Mesenchymal stem cell (in vitro differentiated cells and primary cell): ENCODE results near the gene TSACC.

Experiments
- DNase-seq: peaks from one replicate; pipeline ENCODE4 v3.0.0-alpha.2; 2013
- H2AFZ ChIP-seq: one replicate; pipeline ENCODE4 v1.6.1; 2013; ENCODE audit warnings: low read depth, mild to moderate bottlenecking, control low read depth, inconsistent platforms, low read length, moderate library complexity
- H2AK5ac ChIP-seq: 2 replicates; pipeline ENCODE4 v1.6.1; 2013; ENCODE audit warnings: low read length, moderate library complexity, mild to moderate bottlenecking, inconsistent platforms; ENCODE audit not compliant: severe bottlenecking
- H2BK120ac ChIP-seq: one replicate; pipeline ENCODE4 v1.6.1; 2013; ENCODE audit warnings: low read depth, mild to moderate bottlenecking, inconsistent platforms, low read length, moderate library complexity
- H2BK12ac ChIP-seq, 2 experiments: one replicate each; pipeline ENCODE4 v1.6.1; 2013; ENCODE audit warnings: inconsistent platforms in 2 of 2, low read length in 2 of 2, mild to moderate bottlenecking in 2 of 2, moderate library complexity in 2 of 2, control low read depth in 1 of 2
- H2BK15ac ChIP-seq: one replicate; pipeline ENCODE4 v1.6.1; 2013; ENCODE audit warnings: mild to moderate bottlenecking, low read depth, inconsistent platforms; ENCODE audit not compliant: poor library complexity, severe bottlenecking
- H2BK5ac ChIP-seq: 2 replicates; pipeline ENCODE4 v1.6.1; 2013; ENCODE audit warnings: low read depth, mild to moderate bottlenecking, low read length, control low read depth, inconsistent platforms; ENCODE audit not compliant: poor library complexity, severe bottlenecking
- H3K14ac ChIP-seq, 2 experiments: one replicate each; pipeline ENCODE4 v1.6.1; 2013; ENCODE audit warnings: inconsistent platforms in 2 of 2, low read length in 2 of 2, control low read depth in 1 of 2, mild to moderate bottlenecking in 1 of 2, moderate library complexity in 1 of 2
- H3K18ac ChIP-seq, 2 experiments: one replicate each; pipeline ENCODE4 v1.6.1; 2013; ENCODE audit warnings: inconsistent platforms in 2 of 2, low read length in 2 of 2, control low read depth in 1 of 2, low read depth in 1 of 2, mild to moderate bottlenecking in 1 of 2
- H3K23ac ChIP-seq, 2 experiments: one replicate each; pipeline ENCODE4 v1.6.1; 2013; ENCODE audit warnings: inconsistent platforms in 2 of 2, low read length in 2 of 2, mild to moderate bottlenecking in 2 of 2, moderate library complexity in 2 of 2, control low read depth in 1 of 2
- H3K27ac ChIP-seq: 2 replicates; pipeline ENCODE4 v1.5.1; 2013; ENCODE audit warnings: mild to moderate bottlenecking, moderate library complexity, low read length, control low read depth, inconsistent platforms; ENCODE audit not compliant: poor library complexity, severe bottlenecking
- H3K27me3 ChIP-seq, 2 experiments: 2 replicates each; pipeline versions ENCODE4 v1.6.1 to v1.7.0; 2013; ENCODE audit warnings: low read length in 2 of 2, mild to moderate bottlenecking in 2 of 2, moderate library complexity in 2 of 2, control low read depth in 1 of 2, inconsistent platforms in 1 of 2; ENCODE audit not compliant: control insufficient read depth in 1 of 2, insufficient read depth in 1 of 2
- H3K36me3 ChIP-seq, 2 experiments: 2 replicates each; pipeline versions ENCODE4 v1.6.1 to v1.7.0; 2013; ENCODE audit warnings: low read length in 2 of 2, control low read depth in 1 of 2, inconsistent platforms in 1 of 2, low read depth in 1 of 2, mild to moderate bottlenecking in 1 of 2; ENCODE audit not compliant: insufficient read depth in 2 of 2, control insufficient read depth in 1 of 2
- H3K4ac ChIP-seq, 2 experiments: one replicate each; pipeline ENCODE4 v1.6.1; 2013; ENCODE audit warnings: inconsistent platforms in 2 of 2, low read length in 2 of 2, mild to moderate bottlenecking in 2 of 2, moderate library complexity in 2 of 2, control low read depth in 1 of 2, low read depth in 1 of 2
- H3K4me1 ChIP-seq: 2 replicates; pipeline ENCODE4 v1.6.1; 2013; ENCODE audit warnings: low read depth, low read length, control low read depth; ENCODE audit not compliant: control insufficient read depth, insufficient read depth
- H3K4me2 ChIP-seq: 2 replicates; pipeline ENCODE4 v1.6.1; 2013; ENCODE audit warnings: low read length, mild to moderate bottlenecking, inconsistent platforms; ENCODE audit not compliant: poor library complexity, severe bottlenecking
- H3K4me3 ChIP-seq, 2 experiments: 2 replicates each; pipeline versions ENCODE4 v1.5.1 to v1.7.0; 2013; ENCODE audit warnings: low read length in 2 of 2, mild to moderate bottlenecking in 2 of 2, control low read depth in 1 of 2, low read depth in 1 of 2; ENCODE audit not compliant: insufficient read depth in 1 of 2
- H3K79me1 ChIP-seq: replicated peaks from 2 replicates; pipeline ENCODE4 v1.6.1; 2013; ENCODE audit warnings: mild to moderate bottlenecking, control low read depth, low read length, inconsistent platforms; ENCODE audit not compliant: poor library complexity, severe bottlenecking
- H3K9ac ChIP-seq: 2 replicates; pipeline ENCODE4 v1.7.0; 2013; ENCODE audit warnings: mild to moderate bottlenecking, low read length, moderate library complexity
- H3K9me3 ChIP-seq: 2 replicates; pipeline ENCODE4 v1.7.0; 2013; ENCODE audit warnings: mild to moderate bottlenecking, low read length; ENCODE audit not compliant: control insufficient read depth
- H4K8ac ChIP-seq: one replicate; pipeline ENCODE4 v1.6.1; 2013; ENCODE audit warnings: inconsistent platforms, mild to moderate bottlenecking, low read length, moderate library complexity
- H4K91ac ChIP-seq: one replicate; pipeline ENCODE4 v1.6.1; 2013; ENCODE audit warnings: mild to moderate bottlenecking, low read length, inconsistent platforms
- WGBS: methylation state at CpG from one replicate; pipeline ENCODE4 v1.1.7; 2013; ENCODE audit warnings: mixed read lengths; 5-methylcytosine and 5-hydroxymethylcytosine counted together

Gene TSACC

GRCh38 chr1:156390469-156391365 is 52.4 kb downstream of the TSACC start:
- Histone ChIP-seq H4K8ac (no peak overlapping the region), H2BK5ac (no peak overlapping the region)
- WGBS, result 62% methylated on average over 20 of the region's 20 CpGs

GRCh38 chr1:156391366-156391677 is 53.0 kb downstream of the TSACC start:
- no peak overlapping the region for H3K9ac ChIP-seq
- no peak overlapping the region for H2BK5ac ChIP-seq
- H4K91ac ChIP-seq, result no peak overlapping the region
- no peak overlapping the region for H3K4ac ChIP-seq
- H3K4me2 ChIP-seq, result no peak overlapping the region
- no peak overlapping the region for H3K4me3 ChIP-seq
- WGBS, result 80% methylated on average over 11 of the region's 11 CpGs
- no peak overlapping the region for H2AFZ ChIP-seq
- H3K27ac ChIP-seq, result no peak overlapping the region
- H3K14ac ChIP-seq, result peak overlapping the region in 1 of 2 experiments; percentile 18
- no peak overlapping the region for H2BK120ac ChIP-seq
- no peak overlapping the region for H3K18ac ChIP-seq
- H3K23ac ChIP-seq, result no peak overlapping the region
- no peak overlapping the region for H2BK12ac ChIP-seq
- H2BK15ac ChIP-seq, result no peak overlapping the region
- peaks cover 7% of the 10 kb centered on the region for H3K4me1 ChIP-seq
- no peak overlapping the region for H2AK5ac ChIP-seq
- H3K9me3 ChIP-seq, result no peaks in the 10 kb centered on the region
- no peaks in the 10 kb centered on the region for H3K79me1 ChIP-seq
- DNase-seq, result no peak
- no peak overlapping the region for H4K8ac ChIP-seq
- H3K27me3 ChIP-seq, result peaks cover 61 to 78% of the 10 kb centered on the region in 2 experiments
- no peaks in the 10 kb centered on the region for H3K36me3 ChIP-seq

More at GRCh38 chr1:156390469-156391365, 52.4 kb downstream of the TSACC start:
- no peak overlapping the region for H3K4me2 ChIP-seq
- no peak overlapping the region for H2BK15ac ChIP-seq
- no peaks in the 10 kb centered on the region for H3K9me3 ChIP-seq
- H3K14ac ChIP-seq, result no peak overlapping the region
- H3K9ac ChIP-seq, result no peak overlapping the region
- no peak for DNase-seq
- no peak overlapping the region for H2AK5ac ChIP-seq
- no peak overlapping the region for H2AFZ ChIP-seq
- H3K23ac ChIP-seq, result no peak overlapping the region
- no peak overlapping the region for H4K91ac ChIP-seq
- H3K36me3 ChIP-seq, result no peaks in the 10 kb centered on the region
- H3K18ac ChIP-seq, result no peak overlapping the region
- no peaks in the 10 kb centered on the region for H3K79me1 ChIP-seq
- peaks cover 7% of the 10 kb centered on the region for H3K4me1 ChIP-seq
- H3K4me3 ChIP-seq, result no peak overlapping the region
- no peak overlapping the region for H3K4ac ChIP-seq
- H3K27ac ChIP-seq, result no peak overlapping the region
- H3K27me3 ChIP-seq, result peaks cover 67 to 79% of the 10 kb centered on the region in 2 experiments
- H2BK12ac ChIP-seq, result no peak overlapping the region
- no peak overlapping the region for H2BK120ac ChIP-seq

DNA sequence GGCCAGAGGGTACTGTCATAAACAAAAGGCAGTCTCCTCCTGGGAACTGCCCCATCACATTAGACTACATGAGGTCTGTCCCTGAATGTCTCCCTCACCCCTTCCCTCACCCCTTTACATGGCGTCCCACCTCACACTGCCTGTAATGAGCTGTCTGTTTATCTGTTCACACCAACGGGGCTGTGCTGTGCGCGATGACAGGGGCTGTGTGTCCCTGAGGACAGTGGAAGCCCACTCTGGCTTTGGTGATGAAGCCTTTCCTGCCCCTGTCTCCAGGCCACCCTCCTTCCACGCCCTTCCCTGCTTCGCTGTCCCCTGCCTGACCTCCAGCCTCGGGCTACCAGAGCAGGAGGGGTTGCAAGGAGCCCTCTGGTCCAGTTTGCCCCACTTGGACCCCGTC is 53.4 kb downstream of the TSACC start:
- H4K91ac ChIP-seq, result no peak overlapping the region
- H3K4ac ChIP-seq, result no peak overlapping the region
- H2AK5ac ChIP-seq, result no peak overlapping the region
- H3K14ac ChIP-seq, result no peak overlapping the region
- peaks cover 57 to 74% of the 10 kb centered on the region in 2 experiments for H3K27me3 ChIP-seq
- DNase-seq, result no peak
- no peak overlapping the region for H3K23ac ChIP-seq
- no peak overlapping the region for H3K18ac ChIP-seq
- no peak overlapping the region for H2BK15ac ChIP-seq
- H2BK12ac ChIP-seq, result no peak overlapping the region
- no peak overlapping the region for H3K4me2 ChIP-seq
- no peaks in the 10 kb centered on the region for H3K79me1 ChIP-seq
- H2AFZ ChIP-seq, result no peak overlapping the region
- H2BK5ac ChIP-seq, result no peak overlapping the region
- peaks cover 7% of the 10 kb centered on the region for H3K4me1 ChIP-seq
- H3K9me3 ChIP-seq, result no peaks in the 10 kb centered on the region
- no peak overlapping the region for H3K4me3 ChIP-seq
- no peak overlapping the region for H3K9ac ChIP-seq
- 61% methylated on average over 8 of the region's 8 CpGs for WGBS
- H2BK120ac ChIP-seq, result no peak overlapping the region
- no peak overlapping the region for H3K27ac ChIP-seq
- H3K36me3 ChIP-seq, result no peaks in the 10 kb centered on the region
- H4K8ac ChIP-seq, result no peak overlapping the region

DNA sequence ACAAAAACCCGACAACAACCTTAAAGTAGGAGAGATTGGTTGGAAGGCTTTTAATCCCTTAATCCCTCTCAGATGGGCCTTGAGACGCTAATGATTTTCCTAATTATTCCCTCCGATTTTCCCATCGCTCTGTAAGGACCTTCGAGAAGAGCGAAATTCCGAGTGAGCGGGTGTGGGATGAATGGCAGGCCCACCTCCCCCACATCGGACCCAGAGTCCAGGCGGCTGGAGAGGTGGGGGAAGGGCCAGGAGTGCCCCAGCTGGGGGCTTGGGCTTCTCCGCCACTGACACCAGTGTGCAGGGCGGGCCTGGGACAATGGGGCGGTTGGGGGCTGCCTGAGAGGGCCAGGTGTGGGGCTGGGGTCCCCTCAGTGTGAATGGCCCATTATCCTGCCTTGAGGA is 54.1 kb downstream of the TSACC start:
- Histone ChIP-seq H3K4me3 (no peak overlapping the region), H4K91ac (no peak overlapping the region), H2BK5ac (no peak overlapping the region), H3K4ac (no peak overlapping the region), H3K9me3 (no peaks in the 10 kb centered on the region), H3K18ac (no peak overlapping the region), H2AFZ (no peak overlapping the region), H3K79me1 (no peaks in the 10 kb centered on the region), H4K8ac (no peak overlapping the region), H2BK15ac (no peak overlapping the region), H3K36me3 (no peaks in the 10 kb centered on the region), H2BK120ac (no peak overlapping the region), H3K14ac (no peak overlapping the region), H2BK12ac (no peak overlapping the region), H3K27ac (no peak overlapping the region), H3K4me1 (peaks cover 7% of the 10 kb centered on the region), H2AK5ac (no peak overlapping the region), H3K9ac (no peak overlapping the region), H3K27me3 (peaks cover 50 to 67% of the 10 kb centered on the region in 2 experiments), H3K23ac (no peak overlapping the region), H3K4me2 (no peak overlapping the region)
- 70% methylated on average over 12 of the region's 13 CpGs for whole genome bisulfite sequencing
- no peak for DNase-seq
